A673 (cell line): Measurements from ENCODE around the gene XPOT.

Experiments used
- EZH2 ChIP-seq: fragments of 200-600 bp; sonication (generic); IDR thresholded peaks from 2 replicates; pipeline ENCODE4 v1.6.1; 2017; ENCODE audit warnings: borderline replicate concordance, low read depth, mild to moderate bottlenecking, mixed read lengths, antibody characterized with exemption, low read length; ENCODE audit not compliant: poor library complexity, severe bottlenecking
- TF ChIP-seq, protein P1 (sequence below): fragments of 300-800, 200-600 bp; sonication (generic); conservative IDR thresholded peaks from 2 replicates; pipeline ENCODE4 v1.5.1; 2017; ENCODE audit warnings: low read depth, mild to moderate bottlenecking, antibody characterized with exemption, low read length, moderate library complexity, mixed read lengths

GRCh38 chr12:64383675-64384074 is 20.5 kb upstream of the XPOT start:
- TF ChIP-seq, protein P1, sequence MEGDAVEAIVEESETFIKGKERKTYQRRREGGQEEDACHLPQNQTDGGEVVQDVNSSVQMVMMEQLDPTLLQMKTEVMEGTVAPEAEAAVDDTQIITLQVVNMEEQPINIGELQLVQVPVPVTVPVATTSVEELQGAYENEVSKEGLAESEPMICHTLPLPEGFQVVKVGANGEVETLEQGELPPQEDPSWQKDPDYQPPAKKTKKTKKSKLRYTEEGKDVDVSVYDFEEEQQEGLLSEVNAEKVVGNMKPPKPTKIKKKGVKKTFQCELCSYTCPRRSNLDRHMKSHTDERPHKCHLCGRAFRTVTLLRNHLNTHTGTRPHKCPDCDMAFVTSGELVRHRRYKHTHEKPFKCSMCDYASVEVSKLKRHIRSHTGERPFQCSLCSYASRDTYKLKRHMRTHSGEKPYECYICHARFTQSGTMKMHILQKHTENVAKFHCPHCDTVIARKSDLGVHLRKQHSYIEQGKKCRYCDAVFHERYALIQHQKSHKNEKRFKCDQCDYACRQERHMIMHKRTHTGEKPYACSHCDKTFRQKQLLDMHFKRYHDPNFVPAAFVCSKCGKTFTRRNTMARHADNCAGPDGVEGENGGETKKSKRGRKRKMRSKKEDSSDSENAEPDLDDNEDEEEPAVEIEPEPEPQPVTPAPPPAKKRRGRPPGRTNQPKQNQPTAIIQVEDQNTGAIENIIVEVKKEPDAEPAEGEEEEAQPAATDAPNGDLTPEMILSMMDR, result no peak
- TF ChIP-seq EZH2, result no peak
